Retina (tissue), 1 donor: ENCODE data around the gene RNF2.
"Not testable (repeated sequence)": the region's sequence is repeated elsewhere in the genome, so short reads cannot be mapped to it uniquely, and the experiment has no call there.

Source experiments
- DNase-seq: peaks from one replicate; pipeline ENCODE4 v3.0.0-alpha.2; 2016

Gene RNF2

GRCh38 chr1:185044981-185045813, at the start of gene RNF2:
Gene RNF2, plus strand, starts transcription at chr1:185045558. Its CDS starts 41,996 bp downstream, at chr1:185087554.
- DNase-seq = peak; percentile 86

GRCh38 chr1:184999974-185000373, 45.4 kb upstream of the RNF2 start:
- DNase-seq = not testable (repeated sequence)

GRCh38 chr1:185001312-185001880, 44.0 kb upstream of the RNF2 start:
- not testable (repeated sequence) for DNase-seq

GRCh38 chr1:185008838-185009237, 36.5 kb upstream of the RNF2 start:
- no peak for DNase-seq

GRCh38 chr1:185010361-185010760, 35.0 kb upstream of the RNF2 start:
- no peak for DNase-seq

GRCh38 chr1:185014941-185015340, 30.4 kb upstream of the RNF2 start:
- DNase-seq = no peak

GRCh38 chr1:185015631-185016030, 29.7 kb upstream of the RNF2 start:
- DNase-seq = no peak

- no peak for DNase-seq
Observed at GRCh38 chr1:185016880-185017279, 28.5 kb upstream of the RNF2 start.

GRCh38 chr1:185017338-185017737, 28.0 kb upstream of the RNF2 start:
- no peak for DNase-seq

GRCh38 chr1:185017966-185018365, 27.4 kb upstream of the RNF2 start:
- no peak for DNase-seq

- DNase-seq = no peak
Observed at GRCh38 chr1:185027252-185027882, 18.0 kb upstream of the RNF2 start.

GRCh38 chr1:185033686-185034085, 11.7 kb upstream of the RNF2 start:
- DNase-seq = no peak

- DNase-seq = no peak
Observed at GRCh38 chr1:185035258-185035657, 10.1 kb upstream of the RNF2 start.

- DNase-seq = no peak
Observed at GRCh38 chr1:185038813-185039376, 6.5 kb upstream of the RNF2 start.

GRCh38 chr1:185039726-185040407, 5.5 kb upstream of the RNF2 start:
- DNase-seq = no peak

GRCh38 chr1:185040408-185040735, 5.0 kb upstream of the RNF2 start:
- no peak for DNase-seq

GRCh38 chr1:185041742-185042141, 3.6 kb upstream of the RNF2 start:
- DNase-seq = no peak

- DNase-seq = no peak
Observed at GRCh38 chr1:185042737-185043136, 2.6 kb upstream of the RNF2 start.

- peak; percentile 14 for DNase-seq
Observed at GRCh38 chr1:185044387-185044786, 971 bp upstream of the RNF2 start.

GRCh38 chr1:185045814-185046492, 595 bp downstream of the RNF2 start:
- DNase-seq = peak; percentile 86

- DNase-seq = no peak
Observed at GRCh38 chr1:185046668-185047067, 1.3 kb downstream of the RNF2 start.

GRCh38 chr1:185049670-185050069, 4.3 kb downstream of the RNF2 start:
- DNase-seq = no peak
